OCI-LY3 (cell line): ENCODE data around the gene DSTN.

Source experiments
- CTCF ChIP-seq: fragments of 200-600, 300-600 bp; sonication (generic); IDR thresholded peaks from 2 replicates; pipeline ENCODE4 v1.5.1; 2014; ENCODE audit warnings: antibody characterized with exemption, low read length, low read depth
- EZH2phosphoT487 ChIP-seq: fragments of 200-600 bp; shearing (Covaris generic); IDR thresholded peaks from 2 replicates; pipeline ENCODE4 v1.6.1; 2018; ENCODE audit warnings: antibody characterized with exemption, mixed run types, low read depth

- TF ChIP-seq CTCF (no peak), EZH2phosphoT487 (no peak)
These were observed 65.7 kb downstream of the DSTN start for GRCh38 chr20:17635332-17636244.
